GM23248 (cell line): ENCODE measurements around the gene ANKAR.

ENCODE experiments used
- EZH2 ChIP-seq: fragments of 200-600 bp; sonication (generic); IDR thresholded peaks from 2 replicates; pipeline ENCODE4 v1.6.1; 2018; ENCODE audit warnings: antibody characterized with exemption, mild to moderate bottlenecking; ENCODE audit not compliant: insufficient read depth, poor library complexity, severe bottlenecking
- EZH2phosphoT487 ChIP-seq: fragments of 200-600 bp; sonication (generic); IDR thresholded peaks from 2 replicates; pipeline ENCODE4 v1.6.1; 2018; ENCODE audit warnings: antibody characterized with exemption, moderate library complexity, mild to moderate bottlenecking, low read depth; ENCODE audit not compliant: insufficient read depth

GRCh38 chr2:189641002-189641401 is 33.5 kb upstream of the ANKAR start:
- no peak for TF ChIP-seq EZH2
- no peak for TF ChIP-seq EZH2phosphoT487
